Activated CD4-positive, alpha-beta T cell treated with anti-CD3 and anti-CD28 coated beads, Interleukin-2, amount 50 U/mL, for 1 hour (primary cell): Measurements from ENCODE around the gene HOXD12.

Experiments
- DNase-seq: peaks from one replicate; pipeline ENCODE4 v3.0.0-alpha.2; 2020

The HOXD12 gene

GRCh38 chr2:176081376-176081836 is 18.2 kb upstream of the HOXD12 start:
- no peak for DNase-seq

- DNase-seq, result no peak
Measured at GRCh38 chr2:176081837-176082524, 17.6 kb upstream of the HOXD12 start.

- no peak for DNase-seq
Measured at GRCh38 chr2:176082525-176082823, 17.1 kb upstream of the HOXD12 start.

GRCh38 chr2:176082824-176083751 is 16.5 kb upstream of the HOXD12 start:
- no peak for DNase-seq

GRCh38 chr2:176083796-176084261 is 15.8 kb upstream of the HOXD12 start, which contains the start of gene EVX2:
Gene EVX2, minus strand, starts transcription at chr2:176083962. Its CDS starts 186 bp downstream, at chr2:176083776.
- DNase-seq, result no peak

GRCh38 chr2:176084611-176085119 is 14.9 kb upstream of the HOXD12 start:
- no peak for DNase-seq

- no peak for DNase-seq
Measured at GRCh38 chr2:176085120-176085788, 14.3 kb upstream of the HOXD12 start.

GRCh38 chr2:176085861-176086771 is 13.5 kb upstream of the HOXD12 start:
- DNase-seq, result no peak

- DNase-seq, result no peak
Measured at GRCh38 chr2:176087330-176088047, 12.1 kb upstream of the HOXD12 start.

- no peak for DNase-seq
Measured at GRCh38 chr2:176088048-176088936, 11.3 kb upstream of the HOXD12 start.

- DNase-seq, result no peak
Measured at GRCh38 chr2:176088937-176089842, 10.4 kb upstream of the HOXD12 start.

- DNase-seq, result no peak
Measured at GRCh38 chr2:176089843-176090395, 9.7 kb upstream of the HOXD12 start.

- no peak for DNase-seq
Measured at GRCh38 chr2:176090862-176091261, 8.7 kb upstream of the HOXD12 start.

GRCh38 chr2:176091329-176092258 is 8.0 kb upstream of the HOXD12 start:
- DNase-seq, result no peak

GRCh38 chr2:176092270-176093144 is 7.1 kb upstream of the HOXD12 start, which contains the start of gene HOXD13:
Gene HOXD13, plus strand, starts transcription at chr2:176092721. Its CDS starts 170 bp downstream, at chr2:176092891.
- DNase-seq, result no peak

- no peak for DNase-seq
Measured at GRCh38 chr2:176093145-176093897, 6.3 kb upstream of the HOXD12 start.
